Peyer's patch (tissue), 4 donors: ENCODE data around the gene ARHGAP12. TPM values are rescaled to one million over a fixed set of nuclear protein-coding genes. Genes with fewer than 3 reads are reported as not detected.
A peak's percentile ranks its signal among the peaks of the same experiment; 100 is the strongest.

ENCODE experiments used
- DNase-seq, 3 donors: peaks; one replicate each; pipeline ENCODE4 v3.0.0-alpha.2; 2017 to 2019
- H3K27ac ChIP-seq, 4 donors: fragments of 200-600 bp; sonication (generic); one replicate each; pipeline ENCODE4 v1.5.1; 2016 to 2019
- H3K27me3 ChIP-seq, 2 donors: fragments of 200-600 bp; sonication (generic); one replicate each; pipeline ENCODE4 v1.5.1; 2019
- H3K36me3 ChIP-seq, 3 donors: fragments of 200-600 bp; sonication (generic); one replicate each; pipeline ENCODE4 v1.5.1; 2016 to 2019
- H3K4me1 ChIP-seq, 4 donors: fragments of 200-600 bp; sonication (generic); one replicate each; pipeline ENCODE4 v1.5.1; 2016 to 2019
- H3K4me3 ChIP-seq, 4 donors: fragments of 200-600 bp; sonication (generic); 1 replicate in 3 of 4; 2 replicates in 1 of 4; pipeline ENCODE4 v1.5.1; 2016 to 2019; ENCODE audit warnings: mild to moderate bottlenecking in 1 of 4
- H3K9me3 ChIP-seq, 4 donors: fragments of 200-600 bp; sonication (generic); one replicate each; pipeline ENCODE4 v1.5.1; 2016 to 2019; ENCODE audit warnings: mild to moderate bottlenecking in 1 of 4
- POLR2A ChIP-seq, 2 donors: fragments of 450-650 bp; IDR thresholded peaks; one replicate each; pipeline ENCODE4 v1.5.1; 2017; ENCODE audit warnings: antibody characterized with exemption in 2 of 2, mild to moderate bottlenecking in 2 of 2, moderate library complexity in 2 of 2
- total RNA-seq, 4 donors: library from RNA; depleted of rRNA; stranded (reverse); fragments of >200 nt; gene quantifications; one replicate each; pipeline ENCODE4 v1.1.0, GENCODE V29; 2016
- TF ChIP-seq, protein P1 (sequence below), 6 experiments: fragments of 450-650 bp in 4 of 6; fragments of 200-600 bp in 2 of 6; sonication (generic) in 1 of 6; IDR thresholded peaks; one replicate each; pipeline ENCODE4 v1.5.1; 2017 to 2019; ENCODE audit warnings: antibody characterized with exemption in 6 of 6, mild to moderate bottlenecking in 3 of 6, moderate library complexity in 1 of 6

ARHGAP12 gene
- total RNA-seq, 4 donors from 2014 or later: 46.7 to 56.9 (median 52.4) TPM

- Histone ChIP-seq H3K4me3 (no peak overlapping the region), H3K27me3 (no peaks in the 10 kb centered on the region)
Observed at GRCh38 chr10:31822150-31822549, 106.5 kb downstream of the ARHGAP12 start.

DNA sequence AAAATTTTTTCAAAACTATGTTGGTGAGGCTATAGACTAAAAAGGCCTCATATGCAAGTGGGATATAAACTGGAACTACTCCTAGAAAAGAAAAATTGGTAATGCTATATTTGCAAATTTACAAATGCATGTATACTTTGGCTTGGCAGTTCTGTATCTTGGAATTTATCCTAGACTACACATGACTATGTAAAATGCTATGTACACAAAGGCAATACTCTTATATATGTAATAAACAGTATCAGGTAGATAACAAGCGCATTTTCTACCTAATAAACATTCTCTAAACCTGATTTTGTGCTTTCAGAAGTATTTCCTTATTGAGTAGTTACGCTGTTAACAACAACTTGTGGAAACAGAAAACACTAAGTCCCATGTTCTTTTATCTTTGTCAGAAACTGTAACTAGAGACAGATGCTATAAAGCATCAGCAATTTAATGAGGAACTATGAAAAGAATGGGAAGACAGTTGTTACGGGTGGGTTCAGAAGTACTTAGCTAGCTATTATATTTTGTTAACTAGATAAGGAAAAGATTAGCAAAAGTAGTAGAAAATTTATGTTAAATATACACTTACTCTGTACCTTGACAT is 107.8 kb downstream of the ARHGAP12 start:
- H3K9me3 ChIP-seq: no peaks in the 10 kb centered on the region

More at GRCh38 chr10:31822150-31822549, 106.5 kb downstream of the ARHGAP12 start:
- TF ChIP-seq, protein P1, sequence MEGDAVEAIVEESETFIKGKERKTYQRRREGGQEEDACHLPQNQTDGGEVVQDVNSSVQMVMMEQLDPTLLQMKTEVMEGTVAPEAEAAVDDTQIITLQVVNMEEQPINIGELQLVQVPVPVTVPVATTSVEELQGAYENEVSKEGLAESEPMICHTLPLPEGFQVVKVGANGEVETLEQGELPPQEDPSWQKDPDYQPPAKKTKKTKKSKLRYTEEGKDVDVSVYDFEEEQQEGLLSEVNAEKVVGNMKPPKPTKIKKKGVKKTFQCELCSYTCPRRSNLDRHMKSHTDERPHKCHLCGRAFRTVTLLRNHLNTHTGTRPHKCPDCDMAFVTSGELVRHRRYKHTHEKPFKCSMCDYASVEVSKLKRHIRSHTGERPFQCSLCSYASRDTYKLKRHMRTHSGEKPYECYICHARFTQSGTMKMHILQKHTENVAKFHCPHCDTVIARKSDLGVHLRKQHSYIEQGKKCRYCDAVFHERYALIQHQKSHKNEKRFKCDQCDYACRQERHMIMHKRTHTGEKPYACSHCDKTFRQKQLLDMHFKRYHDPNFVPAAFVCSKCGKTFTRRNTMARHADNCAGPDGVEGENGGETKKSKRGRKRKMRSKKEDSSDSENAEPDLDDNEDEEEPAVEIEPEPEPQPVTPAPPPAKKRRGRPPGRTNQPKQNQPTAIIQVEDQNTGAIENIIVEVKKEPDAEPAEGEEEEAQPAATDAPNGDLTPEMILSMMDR (IDR thresholded peaks at IDR 0.05): no peak
- Histone ChIP-seq H3K9me3 (no peaks in the 10 kb centered on the region), H3K27ac (no peak overlapping the region), H3K36me3 (peaks cover 0 to 5% (median 0%) of the 10 kb centered on the region in 3 donors), H3K4me1 (no peaks in the 10 kb centered on the region)
- DNase-seq: no peak

DNA sequence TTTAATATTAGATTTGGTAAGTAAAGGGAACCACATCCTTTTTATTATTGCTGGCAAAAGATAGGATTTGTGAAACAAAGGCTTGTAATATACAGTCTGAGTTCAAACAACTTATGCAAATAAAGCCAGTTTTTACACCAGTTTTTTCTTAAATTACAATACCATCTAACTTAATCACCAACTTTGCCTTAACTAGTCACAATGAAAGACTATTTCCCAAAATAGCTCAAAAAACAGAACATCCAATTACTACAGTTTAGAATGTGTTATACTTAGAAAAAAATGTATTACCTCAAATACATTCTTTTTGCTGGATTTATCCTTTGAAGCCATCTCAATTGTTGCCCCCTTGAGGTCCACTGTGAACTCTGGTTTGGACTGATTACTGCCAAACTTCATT is 108.5 kb downstream of the ARHGAP12 start:
- TF ChIP-seq POLR2A (IDR thresholded peaks at IDR 0.05): no peak
- TF ChIP-seq, protein P1 (IDR thresholded peaks at IDR 0.05): no peak
- no peak for DNase-seq
- Histone ChIP-seq H3K4me1 (no peaks in the 10 kb centered on the region), H3K27me3 (no peaks in the 10 kb centered on the region), H3K27ac (no peak overlapping the region), H3K36me3 (peaks cover 0 to 5% (median 0%) of the 10 kb centered on the region in 3 donors), H3K9me3 (no peaks in the 10 kb centered on the region), H3K4me3 (no peak overlapping the region)

More for the DNA sequence above, 107.8 kb downstream of the ARHGAP12 start:
- H3K36me3 ChIP-seq: peaks cover 0 to 5% (median 0%) of the 10 kb centered on the region in 3 donors
- DNase-seq: no peak
- no peak for TF ChIP-seq POLR2A (IDR thresholded peaks at IDR 0.05)
- TF ChIP-seq, protein P1 (IDR thresholded peaks at IDR 0.05): no peak
- no peak overlapping the region for H3K27ac ChIP-seq
- no peaks in the 10 kb centered on the region for H3K27me3 ChIP-seq
- H3K4me3 ChIP-seq: no peak overlapping the region
- H3K4me1 ChIP-seq: no peaks in the 10 kb centered on the region

DNA sequence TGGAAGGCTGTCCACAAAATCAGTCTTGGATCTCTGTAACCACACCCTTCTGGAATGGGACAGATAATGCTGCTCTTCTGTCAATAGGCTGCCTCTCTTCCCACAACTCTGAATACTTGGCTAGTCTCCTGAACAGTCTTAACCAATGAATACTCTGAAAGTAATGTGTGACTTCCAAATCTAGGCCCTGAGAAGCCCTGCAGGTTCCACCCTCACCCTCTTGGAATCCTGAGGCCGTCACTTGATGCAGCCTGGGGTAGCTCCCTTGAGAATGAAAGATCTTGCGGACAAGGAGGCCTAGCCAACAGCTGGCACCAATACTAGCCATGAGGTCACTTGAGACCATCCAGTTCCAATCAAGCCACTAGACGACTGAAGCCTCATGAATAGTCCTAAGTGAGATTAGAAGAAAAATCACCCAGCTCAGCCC is 109.2 kb downstream of the ARHGAP12 start:
- no peak for TF ChIP-seq POLR2A (IDR thresholded peaks at IDR 0.05)
- TF ChIP-seq, protein P1 (IDR thresholded peaks at IDR 0.05): no peak
- DNase-seq: no peak
- Histone ChIP-seq H3K27ac (no peak overlapping the region), H3K4me1 (no peaks in the 10 kb centered on the region), H3K27me3 (no peaks in the 10 kb centered on the region), H3K4me3 (no peak overlapping the region), H3K36me3 (peaks cover 0 to 2% (median 0%) of the 10 kb centered on the region in 3 donors), H3K9me3 (no peaks in the 10 kb centered on the region)

GRCh38 chr10:31816318-31816717 is 112.3 kb downstream of the ARHGAP12 start:
- DNase-seq: no peak
- no peaks in the 10 kb centered on the region for H3K4me1 ChIP-seq
- TF ChIP-seq, protein P1 (IDR thresholded peaks at IDR 0.05): no peak
- no peak for TF ChIP-seq POLR2A (IDR thresholded peaks at IDR 0.05)
- H3K9me3 ChIP-seq: no peaks in the 10 kb centered on the region
- H3K4me3 ChIP-seq: no peak overlapping the region
- no peaks in the 10 kb centered on the region for H3K27me3 ChIP-seq
- peaks cover 0 to 5% (median 0%) of the 10 kb centered on the region in 3 donors for H3K36me3 ChIP-seq
- peak overlapping the region in 1 of 4 donors; percentile 4 for H3K27ac ChIP-seq
